Muscle of leg (tissue), 11 donors: Measurements from ENCODE around the gene TRPM7. TPM values are rescaled to one million over a fixed set of nuclear protein-coding genes. Genes with fewer than 3 reads are reported as not detected.
"Not testable (repeated sequence)": the region's sequence is repeated elsewhere in the genome, so short reads cannot be mapped to it uniquely, and the experiment has no call there.

Source experiments
- DNase-seq: peaks from one replicate; pipeline ENCODE4 v3.0.0; 2013
- H3K27ac ChIP-seq: one replicate; pipeline ENCODE4 v1.5.1; 2013; ENCODE audit warnings: mild to moderate bottlenecking, low read length, control low read depth
- H3K27me3 ChIP-seq: one replicate; pipeline ENCODE4 v1.6.1; 2013; ENCODE audit warnings: low read length; ENCODE audit not compliant: control insufficient read depth, insufficient read depth
- H3K36me3 ChIP-seq: one replicate; pipeline ENCODE4 v1.6.1; 2013; ENCODE audit warnings: low read length; ENCODE audit not compliant: control insufficient read depth, insufficient read depth
- H3K4me1 ChIP-seq: one replicate; pipeline ENCODE4 v1.6.1; 2013; ENCODE audit warnings: low read length; ENCODE audit not compliant: control insufficient read depth, insufficient read depth
- H3K4me3 ChIP-seq: one replicate; pipeline ENCODE4 v1.5.1; 2013; ENCODE audit warnings: low read length, control low read depth
- H3K9me3 ChIP-seq: replicated peaks from 2 replicates; pipeline ENCODE4 v1.6.1; 2013; ENCODE audit warnings: low read depth, low read length; ENCODE audit not compliant: control insufficient read depth
- WGBS: methylation state at CpG from one replicate; pipeline ENCODE4 v1.1.5; 2013; ENCODE audit warnings: missing lambda C conversion rate; ENCODE audit not compliant: insufficient coverage; 5-methylcytosine and 5-hydroxymethylcytosine counted together
- polyA plus RNA-seq, 8 donors: library from polyadenylated mRNA; unstranded; fragments of 120-200 nt; gene quantifications; one replicate each; pipeline versions ENCODE4 v1.2.1 to v1.2.3, GENCODE V29; 2013; ENCODE audit warnings: inconsistent platforms in 1 of 8, low replicate concordance in 1 of 8; ENCODE audit not compliant: insufficient read length in 8 of 8, insufficient read depth in 1 of 8
- total RNA-seq: library from RNA; stranded (reverse); fragments of 120-200 nt; gene quantifications from one replicate; pipeline ENCODE4 v1.2.4, GENCODE V29; 2013

Gene TRPM7
- total and polyA plus RNA-seq, 9 donors = 16.1 to 29.0 (median 17.3) TPM

- WGBS = 71% methylated on average over 2 of the region's 4 CpGs
Observed at GRCh38 chr15:50697109-50697797, 10.7 kb upstream of the TRPM7 start.

GRCh38 chr15:50694634-50695165, 8.1 kb upstream of the TRPM7 start:
- not testable (repeated sequence) for H3K4me3 ChIP-seq, H3K9me3 ChIP-seq, H3K4me1 ChIP-seq, DNase-seq, H3K27ac ChIP-seq, H3K36me3 ChIP-seq, H3K27me3 ChIP-seq
- 94% methylated on average over 5 of the region's 9 CpGs for WGBS

More at GRCh38 chr15:50697109-50697797, 10.7 kb upstream of the TRPM7 start:
- DNase-seq = no peak
- Histone ChIP-seq H3K36me3 (no peaks in the 10 kb centered on the region), H3K4me1 (no peaks in the 10 kb centered on the region), H3K27me3 (no peaks in the 10 kb centered on the region), H3K4me3 (no peak overlapping the region), H3K9me3 (no peaks in the 10 kb centered on the region), H3K27ac (no peak overlapping the region)

GRCh38 chr15:50687302-50687902, 805 bp upstream of the TRPM7 start:
- peak overlapping the region; percentile 98 for H3K27ac ChIP-seq
- peaks cover 6% of the 10 kb centered on the region for H3K36me3 ChIP-seq
- H3K27me3 ChIP-seq = no peaks in the 10 kb centered on the region
- no peak for DNase-seq
- peaks cover 7% of the 10 kb centered on the region for H3K4me1 ChIP-seq
- 38% methylated on average over 4 of the region's 10 CpGs for WGBS
- peak overlapping the region; percentile 98 for H3K4me3 ChIP-seq
- H3K9me3 ChIP-seq = no peaks in the 10 kb centered on the region

GRCh38 chr15:50685976-50686468, 575 bp downstream of the TRPM7 start:
- Histone ChIP-seq H3K9me3 (no peaks in the 10 kb centered on the region), H3K36me3 (peaks cover 6% of the 10 kb centered on the region), H3K27me3 (no peaks in the 10 kb centered on the region), H3K27ac (peak overlapping the region; percentile 97), H3K4me3 (peak overlapping the region; percentile 98), H3K4me1 (peaks cover 7% of the 10 kb centered on the region)
- DNase-seq = peak; percentile 67
- WGBS = 0% methylated on average over 30 of the region's 30 CpGs

- Histone ChIP-seq H3K36me3 (peaks cover 6% of the 10 kb centered on the region), H3K27me3 (no peaks in the 10 kb centered on the region), H3K9me3 (no peaks in the 10 kb centered on the region), H3K4me3 (peak overlapping the region; percentile 98), H3K4me1 (peaks cover 7% of the 10 kb centered on the region), H3K27ac (peak overlapping the region; percentile 97)
- DNase-seq = peak; percentile 20
- 32% methylated on average over 14 of the region's 22 CpGs for WGBS
Observed at GRCh38 chr15:50685191-50685975, 1.2 kb downstream of the TRPM7 start.

- peaks cover 11% of the 10 kb centered on the region for H3K4me1 ChIP-seq
Observed at GRCh38 chr15:50681467-50681866, 5.1 kb downstream of the TRPM7 start.

GRCh38 chr15:50676799-50677483, 9.7 kb downstream of the TRPM7 start:
- peaks cover 4% of the 10 kb centered on the region for H3K4me1 ChIP-seq
- H3K4me3 ChIP-seq = no peak overlapping the region
- 100% methylated on average over 1 of the region's 6 CpGs for WGBS
- no peaks in the 10 kb centered on the region for H3K27me3 ChIP-seq
- no peak for DNase-seq
- H3K36me3 ChIP-seq = peaks cover 2% of the 10 kb centered on the region
- H3K27ac ChIP-seq = no peak overlapping the region
- no peaks in the 10 kb centered on the region for H3K9me3 ChIP-seq

More at GRCh38 chr15:50681467-50681866, 5.1 kb downstream of the TRPM7 start:
- Histone ChIP-seq H3K27me3 (no peaks in the 10 kb centered on the region), H3K4me3 (no peak overlapping the region), H3K36me3 (peaks cover 6% of the 10 kb centered on the region), H3K9me3 (no peaks in the 10 kb centered on the region), H3K27ac (no peak overlapping the region)
- DNase-seq = no peak

- H3K36me3 ChIP-seq = peaks cover 2% of the 10 kb centered on the region
- H3K27me3 ChIP-seq = no peaks in the 10 kb centered on the region
- no peak overlapping the region for H3K4me3 ChIP-seq
- H3K27ac ChIP-seq = no peak overlapping the region
- H3K4me1 ChIP-seq = peaks cover 4% of the 10 kb centered on the region
- H3K9me3 ChIP-seq = no peaks in the 10 kb centered on the region
- peak; percentile 59 for DNase-seq
Observed at GRCh38 chr15:50675535-50676144, 11.0 kb downstream of the TRPM7 start.

GRCh38 chr15:50670115-50670514, 16.5 kb downstream of the TRPM7 start:
- H3K36me3 ChIP-seq = peaks cover 2% of the 10 kb centered on the region
- H3K27me3 ChIP-seq = no peaks in the 10 kb centered on the region
- no peaks in the 10 kb centered on the region for H3K4me1 ChIP-seq
- no peak for DNase-seq
- 29% methylated on average over 1 of the region's 2 CpGs for WGBS
- H3K27ac ChIP-seq = no peak overlapping the region
- H3K9me3 ChIP-seq = no peaks in the 10 kb centered on the region
- H3K4me3 ChIP-seq = no peak overlapping the region
